Osteocyte (in vitro differentiated cells): ENCODE measurements around the gene CNNM2. TPM values are rescaled to one million over a fixed set of nuclear protein-coding genes. Genes with fewer than 3 reads are reported as not detected.

Experiments used
- DNase-seq: peaks from one replicate; pipeline ENCODE4 v3.0.0; 2021; ENCODE audit warnings: mixed read lengths; ENCODE audit not compliant: unreplicated experiment; ENCODE audit errors: extremely low spot score
- H3K27ac Mint-ChIP-seq: one replicate; pipeline ENCODE4 v1.8.0; 2021; ENCODE audit warnings: mild to moderate bottlenecking, mixed read lengths; ENCODE audit not compliant: unreplicated experiment
- H3K27me3 Mint-ChIP-seq: one replicate; pipeline ENCODE4 v1.8.0; 2021; ENCODE audit warnings: mixed read lengths; ENCODE audit not compliant: unreplicated experiment
- H3K36me3 Mint-ChIP-seq: one replicate; pipeline ENCODE4 v1.8.0; 2021; ENCODE audit warnings: mixed read lengths; ENCODE audit not compliant: unreplicated experiment
- H3K4me1 Mint-ChIP-seq: one replicate; pipeline ENCODE4 v1.8.0; 2021; ENCODE audit warnings: mixed read lengths; ENCODE audit not compliant: unreplicated experiment
- H3K4me3 Mint-ChIP-seq: one replicate; pipeline ENCODE4 v1.8.0; 2021; ENCODE audit warnings: mild to moderate bottlenecking, moderate library complexity, mixed read lengths; ENCODE audit not compliant: unreplicated experiment
- H3K9me3 Mint-ChIP-seq: one replicate; pipeline ENCODE4 v1.8.0; 2021; ENCODE audit warnings: mixed read lengths; ENCODE audit not compliant: unreplicated experiment
- total RNA-seq: library from RNA; stranded (reverse); gene quantifications from 2 replicates; pipeline ENCODE4 v1.2.1, GENCODE V29; 2021
- TF ChIP-seq, protein P1 (sequence below): fragments of 200-600 bp; sonication (generic); IDR thresholded peaks from 2 replicates; pipeline ENCODE4 v1.5.0; 2021; ENCODE audit warnings: antibody characterized with exemption, mild to moderate bottlenecking, moderate library complexity

CNNM2 gene
- total RNA-seq, 1 donor from 2014 or later = 11.7 TPM

DNA sequence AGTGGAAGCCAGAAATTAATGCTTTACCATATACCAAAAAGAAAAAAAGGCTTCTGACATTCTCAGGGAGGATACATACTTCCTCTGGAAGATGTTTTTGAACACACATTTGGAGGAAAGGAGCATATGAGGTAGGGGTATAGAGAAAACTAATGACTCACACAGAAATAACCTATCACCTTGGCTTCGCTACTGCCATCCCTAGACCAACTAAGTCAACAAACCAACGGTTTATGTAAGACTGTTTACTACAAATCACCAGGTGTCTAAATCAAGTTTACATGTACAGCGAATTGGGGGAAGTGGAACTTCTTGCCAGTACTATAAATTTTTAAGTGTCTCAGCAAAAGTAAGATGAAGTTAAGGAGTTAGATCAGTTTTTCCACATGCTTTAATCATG is 178.0 kb downstream of the CNNM2 start:
- no peaks in the 10 kb centered on the region for H3K4me1 Mint-ChIP-seq
- H3K9me3 Mint-ChIP-seq = no peaks in the 10 kb centered on the region
- TF ChIP-seq, protein P1, sequence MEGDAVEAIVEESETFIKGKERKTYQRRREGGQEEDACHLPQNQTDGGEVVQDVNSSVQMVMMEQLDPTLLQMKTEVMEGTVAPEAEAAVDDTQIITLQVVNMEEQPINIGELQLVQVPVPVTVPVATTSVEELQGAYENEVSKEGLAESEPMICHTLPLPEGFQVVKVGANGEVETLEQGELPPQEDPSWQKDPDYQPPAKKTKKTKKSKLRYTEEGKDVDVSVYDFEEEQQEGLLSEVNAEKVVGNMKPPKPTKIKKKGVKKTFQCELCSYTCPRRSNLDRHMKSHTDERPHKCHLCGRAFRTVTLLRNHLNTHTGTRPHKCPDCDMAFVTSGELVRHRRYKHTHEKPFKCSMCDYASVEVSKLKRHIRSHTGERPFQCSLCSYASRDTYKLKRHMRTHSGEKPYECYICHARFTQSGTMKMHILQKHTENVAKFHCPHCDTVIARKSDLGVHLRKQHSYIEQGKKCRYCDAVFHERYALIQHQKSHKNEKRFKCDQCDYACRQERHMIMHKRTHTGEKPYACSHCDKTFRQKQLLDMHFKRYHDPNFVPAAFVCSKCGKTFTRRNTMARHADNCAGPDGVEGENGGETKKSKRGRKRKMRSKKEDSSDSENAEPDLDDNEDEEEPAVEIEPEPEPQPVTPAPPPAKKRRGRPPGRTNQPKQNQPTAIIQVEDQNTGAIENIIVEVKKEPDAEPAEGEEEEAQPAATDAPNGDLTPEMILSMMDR = no peak
- H3K4me3 Mint-ChIP-seq = no peak overlapping the region
- no peak for DNase-seq
- H3K27me3 Mint-ChIP-seq = no peaks in the 10 kb centered on the region
- H3K36me3 Mint-ChIP-seq = peaks cover 52% of the 10 kb centered on the region
- H3K27ac Mint-ChIP-seq = no peak overlapping the region

DNA sequence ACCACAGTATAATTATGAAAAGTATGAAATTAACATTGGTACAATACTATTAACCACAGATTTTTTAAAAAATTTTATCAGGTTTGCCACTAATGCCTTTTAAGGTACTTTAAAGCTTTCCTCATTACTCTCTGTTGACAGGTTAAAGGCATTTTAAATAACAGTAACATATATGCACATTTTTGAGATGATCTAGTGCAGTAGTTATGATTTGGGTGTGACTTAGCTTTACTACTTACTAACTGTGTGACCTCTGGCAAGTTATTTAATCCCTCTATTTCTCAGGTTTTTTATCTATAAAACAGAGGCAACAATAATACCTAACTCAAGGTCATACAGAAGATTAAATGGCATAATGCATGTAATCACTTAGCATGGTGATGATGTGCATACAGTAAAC is 180.1 kb downstream of the CNNM2 start:
- Mint-ChIP-seq H3K36me3 (peaks cover 45% of the 10 kb centered on the region), H3K27me3 (no peaks in the 10 kb centered on the region), H3K9me3 (no peaks in the 10 kb centered on the region), H3K4me3 (no peak overlapping the region), H3K27ac (no peak overlapping the region), H3K4me1 (no peaks in the 10 kb centered on the region)
- no peak for DNase-seq
- TF ChIP-seq, protein P1 = no peak

DNA sequence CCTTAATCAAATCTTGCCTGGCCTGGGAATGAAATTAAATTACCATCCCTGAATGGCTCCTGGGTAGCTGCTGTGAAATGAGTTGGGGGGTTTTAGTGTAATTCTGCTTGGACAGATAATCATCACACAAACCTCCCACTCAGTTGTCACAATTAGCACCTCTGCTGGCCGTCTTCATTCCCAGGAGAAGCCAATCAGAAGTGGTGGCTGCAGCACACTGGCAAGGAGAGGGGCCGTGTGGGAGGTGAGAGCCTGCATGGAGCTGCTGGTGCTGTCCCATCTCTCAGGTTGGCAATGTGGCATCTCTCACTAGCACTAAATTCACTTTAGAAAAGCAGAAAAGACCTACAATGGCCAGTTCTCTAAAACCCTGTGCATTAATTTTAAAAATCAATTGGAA is 182.5 kb downstream of the CNNM2 start:
- Mint-ChIP-seq H3K36me3 (peaks cover 41% of the 10 kb centered on the region), H3K4me3 (no peak overlapping the region), H3K27ac (no peak overlapping the region), H3K27me3 (no peaks in the 10 kb centered on the region), H3K9me3 (no peaks in the 10 kb centered on the region), H3K4me1 (no peaks in the 10 kb centered on the region)
- TF ChIP-seq, protein P1 = no peak
- peak; percentile 36 for DNase-seq

DNA sequence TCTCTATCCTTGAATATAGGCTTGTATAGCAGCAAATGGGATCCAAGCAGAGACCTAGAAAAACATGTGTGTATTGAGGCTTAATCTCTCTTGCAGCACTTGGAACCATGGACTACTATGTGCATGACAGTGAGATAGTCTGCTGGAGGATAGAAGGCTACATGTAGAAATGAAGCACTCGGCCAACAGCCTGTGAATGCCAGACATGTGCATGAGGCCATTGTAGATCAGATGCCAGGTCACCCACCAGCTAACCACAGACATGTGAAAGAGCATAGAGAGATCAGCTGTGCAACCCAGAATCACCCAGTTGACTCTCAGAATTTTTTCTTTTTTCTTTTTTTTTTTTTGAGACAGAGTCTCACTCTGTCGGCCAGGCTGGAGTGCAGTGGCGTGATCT is 184.1 kb downstream of the CNNM2 start:
- H3K27ac Mint-ChIP-seq = no peak overlapping the region
- H3K27me3 Mint-ChIP-seq = no peaks in the 10 kb centered on the region
- peaks cover 42% of the 10 kb centered on the region for H3K36me3 Mint-ChIP-seq
- no peaks in the 10 kb centered on the region for H3K4me1 Mint-ChIP-seq
- H3K9me3 Mint-ChIP-seq = no peaks in the 10 kb centered on the region
- H3K4me3 Mint-ChIP-seq = no peak overlapping the region
- TF ChIP-seq, protein P1 = no peak
- DNase-seq = no peak

DNA sequence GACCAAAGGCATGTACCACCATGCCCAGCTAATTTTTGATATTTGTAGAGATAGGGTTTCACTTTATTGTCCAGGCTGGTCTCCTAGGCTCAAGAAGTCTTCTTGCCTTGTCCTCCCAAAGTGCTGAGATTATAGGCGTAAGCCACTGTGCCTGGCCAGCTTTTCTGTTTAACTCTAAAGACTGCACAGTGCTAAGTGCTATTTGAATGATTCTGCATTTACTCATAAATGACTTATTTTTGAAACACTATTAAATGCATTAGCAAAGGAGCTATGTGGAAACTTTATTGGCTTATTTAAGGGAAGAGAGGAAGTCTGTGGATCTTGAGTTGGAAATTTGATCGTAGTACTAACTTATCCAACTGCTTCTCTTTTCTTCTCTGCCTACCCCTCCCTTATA is 185.9 kb downstream of the CNNM2 start:
- Mint-ChIP-seq H3K36me3 (peaks cover 36% of the 10 kb centered on the region), H3K9me3 (no peaks in the 10 kb centered on the region), H3K4me1 (no peaks in the 10 kb centered on the region), H3K4me3 (no peak overlapping the region), H3K27ac (no peak overlapping the region), H3K27me3 (no peaks in the 10 kb centered on the region)
- TF ChIP-seq, protein P1 = no peak
- no peak for DNase-seq
